ENCODE data around the gene CDK6.

DNA sequence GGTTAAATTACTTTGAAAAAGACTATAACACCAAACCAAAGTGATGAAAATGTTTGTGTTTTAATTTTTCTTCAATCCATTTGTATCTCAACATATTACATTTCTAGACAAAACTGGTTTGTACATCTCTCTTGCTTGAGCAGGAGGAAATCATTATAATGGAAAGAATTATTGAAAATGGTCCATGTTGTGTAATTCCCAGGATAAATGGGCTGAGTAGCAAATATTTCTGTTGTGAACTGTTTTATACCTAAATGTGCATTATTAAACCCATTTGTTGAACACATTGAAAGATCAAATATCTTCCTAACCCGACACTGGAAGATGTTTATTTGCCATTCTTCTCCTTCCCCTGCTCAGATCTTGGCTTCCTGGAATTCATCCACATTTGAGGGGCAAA is 14.1 kb upstream of the CDK6 start:
- TF ChIP-seq POLR2A (IDR thresholded peaks at IDR 0.05; ENCODE audit: low read depth, low read length) (no peak), BRCA1 (IDR thresholded peaks at IDR 0.05; ENCODE audit: low read depth, low read length) (no peak), CEBPB (IDR thresholded peaks at IDR 0.05; ENCODE audit: borderline replicate concordance in 1 of 2, low read depth in 2 of 2, low read length in 2 of 2) (no peak), MEF2A (IDR thresholded peaks at IDR 0.05; ENCODE audit: insufficient read depth, low read depth, low read length) (no peak), POLR2AphosphoS5 (IDR thresholded peaks at IDR 0.05; ENCODE audit: low read length) (no peak), CHD4 (IDR thresholded peaks at IDR 0.05) (no peak), NRF1 (conservative IDR thresholded peaks at IDR 0.05; ENCODE audit: low read depth, low read length) (no peak)
- TF ChIP-seq, protein P1, sequence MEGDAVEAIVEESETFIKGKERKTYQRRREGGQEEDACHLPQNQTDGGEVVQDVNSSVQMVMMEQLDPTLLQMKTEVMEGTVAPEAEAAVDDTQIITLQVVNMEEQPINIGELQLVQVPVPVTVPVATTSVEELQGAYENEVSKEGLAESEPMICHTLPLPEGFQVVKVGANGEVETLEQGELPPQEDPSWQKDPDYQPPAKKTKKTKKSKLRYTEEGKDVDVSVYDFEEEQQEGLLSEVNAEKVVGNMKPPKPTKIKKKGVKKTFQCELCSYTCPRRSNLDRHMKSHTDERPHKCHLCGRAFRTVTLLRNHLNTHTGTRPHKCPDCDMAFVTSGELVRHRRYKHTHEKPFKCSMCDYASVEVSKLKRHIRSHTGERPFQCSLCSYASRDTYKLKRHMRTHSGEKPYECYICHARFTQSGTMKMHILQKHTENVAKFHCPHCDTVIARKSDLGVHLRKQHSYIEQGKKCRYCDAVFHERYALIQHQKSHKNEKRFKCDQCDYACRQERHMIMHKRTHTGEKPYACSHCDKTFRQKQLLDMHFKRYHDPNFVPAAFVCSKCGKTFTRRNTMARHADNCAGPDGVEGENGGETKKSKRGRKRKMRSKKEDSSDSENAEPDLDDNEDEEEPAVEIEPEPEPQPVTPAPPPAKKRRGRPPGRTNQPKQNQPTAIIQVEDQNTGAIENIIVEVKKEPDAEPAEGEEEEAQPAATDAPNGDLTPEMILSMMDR (IDR thresholded peaks at IDR 0.05 in 2 of 3, conservative IDR thresholded peaks at IDR 0.05 in 1 of 3; ENCODE audit: control insufficient read depth in 2 of 3, extremely low read depth in 1 of 3, insufficient read depth in 1 of 3, low read depth in 3 of 3, low read length in 3 of 3): no peak

Data from GM12878 (cell line).